Measurements from ENCODE around the gene NAA40. TPM values are rescaled to one million over a fixed set of nuclear protein-coding genes. Genes with fewer than 3 reads are reported as not detected.
"Not testable (repeated sequence)": the region's sequence is repeated elsewhere in the genome, so short reads cannot be mapped to it uniquely, and the experiment has no call there.

NAA40 gene
- total and polyA plus RNA-seq, 2 of the 4 experiments (the other 2 are of a cell fraction), result 15.2 to 24.7 TPM

DNA sequence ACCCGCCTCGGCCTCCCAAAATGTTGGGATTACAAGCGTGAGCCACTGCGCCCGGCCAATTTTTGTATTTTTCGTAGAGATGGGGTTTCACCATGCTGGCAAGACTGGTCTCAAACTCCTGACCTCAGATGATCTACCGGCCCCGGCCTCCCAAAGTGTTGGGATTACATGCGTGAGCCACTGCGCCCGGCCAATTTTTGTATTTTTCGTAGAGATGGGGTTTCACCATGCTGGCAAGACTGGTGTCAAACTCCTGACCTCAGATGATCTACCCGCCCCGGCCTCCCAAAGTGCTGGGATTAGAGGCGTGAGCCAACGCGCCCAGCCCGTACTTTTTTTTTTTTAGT is 35.1 kb downstream of the NAA40 start:
- ATAC-seq (ENCODE audit: low read depth); H2BK20ac ChIP-seq (ENCODE audit: low read depth, low read length); H2BK120ac ChIP-seq (ENCODE audit: low read depth, low read length); H3K14ac ChIP-seq (replicated peaks; ENCODE audit: low read depth, low read length); H3K9ac ChIP-seq (ENCODE audit: low read depth, low read length); H3K56ac ChIP-seq (ENCODE audit: extremely low read depth, insufficient read depth, low read length); H2BK5ac ChIP-seq (ENCODE audit: low read depth, low read length, poor library complexity, severe bottlenecking); H4K91ac ChIP-seq (ENCODE audit: insufficient read depth, low read depth, low read length); H2AK9ac ChIP-seq (replicated peaks; ENCODE audit: low read depth, low read length, poor library complexity); H2BK15ac ChIP-seq (ENCODE audit: low read depth, low read length); H3K18ac ChIP-seq (ENCODE audit: low read depth, low read length); H4K5ac ChIP-seq (ENCODE audit: low read depth, low read length); H3K4me2 ChIP-seq (ENCODE audit: low read depth, low read length); H3K27me3 ChIP-seq (ENCODE audit: control insufficient read depth, insufficient read depth, low read length); H3K4me3 ChIP-seq (ENCODE audit: insufficient read depth, low read depth, low read length); H2AK5ac ChIP-seq (ENCODE audit: low read depth, low read length); H3K23ac ChIP-seq (ENCODE audit: low read depth, low read length); H3K27ac ChIP-seq (ENCODE audit: insufficient read depth, low read length); H3K9me3 ChIP-seq (ENCODE audit: control insufficient read depth, insufficient read depth, low read length); dilution Hi-C loops (cut with HindIII; ENCODE audit: low sequenced_read_pairs, unreplicated experiment); H3K4ac ChIP-seq (ENCODE audit: low read depth, low read length); H3K4me1 ChIP-seq (ENCODE audit: control insufficient read depth, insufficient read depth, low read length); intact Hi-C loops (cut with micrococcal nuclease); POLR2A ChIA-PET (ENCODE audit: unreplicated experiment); in situ Hi-C loops (cut with MboI; ENCODE audit: low sequenced_read_pairs); H3K36me3 ChIP-seq (ENCODE audit: control insufficient read depth, insufficient read depth, low read length); BruUV-seq (replicated peaks); DNase-seq: not testable (repeated sequence)
- Histone ChIP-seq H3K79me1 (ENCODE audit: low read depth in 1 of 2, low read length in 2 of 2) (peaks cover 5 to 30% of the 10 kb centered on the region in 2 experiments; a peak in 3 of 4 replicates), H4K20me1 (ENCODE audit: insufficient read depth, low read length) (peaks cover 16% of the 10 kb centered on the region), H2AFZ (replicated peaks; ENCODE audit: low read length, poor library complexity) (peak overlapping the region; percentile 97), H4K8ac (ENCODE audit: low read depth in 2 of 2, low read length in 2 of 2) (peak overlapping the region in 1 of 2 experiments; percentile 60; a peak in 1 of 4 replicates), H3K9me1 (ENCODE audit: insufficient read depth, low read length) (peaks cover 15% of the 10 kb centered on the region)
- CTCF ChIA-PET, result interaction anchor here (0.6 kb wide), 1 partner anchor 39 kb away, joined by 8 read pairs; no protein-coding TSS in a partner anchor
- WGBS, 2 experiments (ENCODE audit: extremely low coverage in 2 of 2, insufficient read length in 1 of 2), result 81% methylated on average over 18 of the region's 18 CpGs; no CpG with 5 or more reads in 1 of the 2 experiments
